Lower leg skin (tissue), 3 donors: ENCODE measurements around the gene GPATCH2.

Experiments
- CTCF ChIP-seq, 3 donors: fragments of 450-650 bp; IDR thresholded peaks; one replicate each; pipeline ENCODE4 v1.5.1; 2016; ENCODE audit warnings: antibody characterized with exemption in 3 of 3, mild to moderate bottlenecking in 3 of 3, moderate library complexity in 2 of 3
- POLR2A ChIP-seq, 2 donors: fragments of 450-650 bp; IDR thresholded peaks; one replicate each; pipeline ENCODE4 v1.6.1; 2016 to 2017; ENCODE audit warnings: antibody characterized with exemption in 2 of 2, mild to moderate bottlenecking in 1 of 2, moderate library complexity in 1 of 2

GRCh38 chr1:217457016-217457415, 173.9 kb downstream of the GPATCH2 start:
- TF ChIP-seq CTCF (IDR thresholded peaks at IDR 0.05) (no peak), POLR2A (IDR thresholded peaks at IDR 0.05) (no peak)
